SW 1271 (cell line): Measurements from ENCODE around the gene MMP2.

Experiments
- DNase-seq, 2 experiments: peaks; one replicate each; lab custom pipeline; 2025; lab: John Stamatoyannopoulos, UW

Gene MMP2

GRCh38 chr16:55494994-55495421, 16.0 kb downstream of the MMP2 start:
- DNase-seq = peak in 1 of 2 experiments; percentile 4

- DNase-seq = no peak
Measured at GRCh38 chr16:55495616-55496289, 16.8 kb downstream of the MMP2 start.

GRCh38 chr16:55496509-55497145, 17.6 kb downstream of the MMP2 start:
- no peak for DNase-seq

GRCh38 chr16:55497558-55497957, 18.6 kb downstream of the MMP2 start:
- no peak for DNase-seq

- no peak for DNase-seq
Measured at GRCh38 chr16:55498101-55498500, 19.1 kb downstream of the MMP2 start.

GRCh38 chr16:55499281-55499680, 20.3 kb downstream of the MMP2 start:
- no peak for DNase-seq

GRCh38 chr16:55499951-55500529, 21.0 kb downstream of the MMP2 start:
- peak in 1 of 2 experiments; percentile 24 for DNase-seq

GRCh38 chr16:55500530-55501011, 21.6 kb downstream of the MMP2 start:
- no peak for DNase-seq

GRCh38 chr16:55501549-55502322, 22.7 kb downstream of the MMP2 start:
- DNase-seq = no peak

GRCh38 chr16:55502801-55503366, 23.9 kb downstream of the MMP2 start:
- no peak for DNase-seq

- no peak for DNase-seq
Measured at GRCh38 chr16:55503726-55504550, 24.9 kb downstream of the MMP2 start.

- DNase-seq = no peak
Measured at GRCh38 chr16:55505333-55506015, 26.5 kb downstream of the MMP2 start.

GRCh38 chr16:55506083-55506482, 27.1 kb downstream of the MMP2 start:
- no peak for DNase-seq

GRCh38 chr16:55506708-55507107, 27.7 kb downstream of the MMP2 start:
- DNase-seq = no peak

GRCh38 chr16:55508271-55508921, 29.4 kb downstream of the MMP2 start:
- no peak for DNase-seq

GRCh38 chr16:55508941-55509931, 30.2 kb downstream of the MMP2 start, which contains the start of gene LPCAT2:
Gene LPCAT2, plus strand, starts transcription at chr16:55509072. Its CDS starts 110 bp downstream, at chr16:55509182.
- DNase-seq = peak; percentile 52 to 58

- no peak for DNase-seq
Measured at GRCh38 chr16:55510185-55510805, 31.3 kb downstream of the MMP2 start.

GRCh38 chr16:55512941-55513340, 33.9 kb downstream of the MMP2 start:
- DNase-seq = no peak
